Measurements from ENCODE around the gene S100A5.
"Not testable (repeated sequence)": the region's sequence is repeated elsewhere in the genome, so short reads cannot be mapped to it uniquely, and the experiment has no call there.

- TF ChIP-seq CTCF (conservative IDR thresholded peaks at IDR 0.05; ENCODE audit: low read length); EZH2phosphoT487 (IDR thresholded peaks at IDR 0.05; ENCODE audit: borderline replicate concordance, low read depth, low read length): not testable (repeated sequence)
Measured at GRCh38 chr1:153575081-153575491, 34.4 kb upstream of the S100A5 start.
